Embryonic facial prominence (tissue), 1 donor: ENCODE results near the gene CDT1.
"Not testable (repeated sequence)": the region's sequence is repeated elsewhere in the genome, so short reads cannot be mapped to it uniquely, and the experiment has no call there.

Source experiments
- DNase-seq: peaks from one replicate; pipeline ENCODE4 v3.0.0-alpha.2; 2016; ENCODE audit errors: extremely low spot score

Gene CDT1

DNA sequence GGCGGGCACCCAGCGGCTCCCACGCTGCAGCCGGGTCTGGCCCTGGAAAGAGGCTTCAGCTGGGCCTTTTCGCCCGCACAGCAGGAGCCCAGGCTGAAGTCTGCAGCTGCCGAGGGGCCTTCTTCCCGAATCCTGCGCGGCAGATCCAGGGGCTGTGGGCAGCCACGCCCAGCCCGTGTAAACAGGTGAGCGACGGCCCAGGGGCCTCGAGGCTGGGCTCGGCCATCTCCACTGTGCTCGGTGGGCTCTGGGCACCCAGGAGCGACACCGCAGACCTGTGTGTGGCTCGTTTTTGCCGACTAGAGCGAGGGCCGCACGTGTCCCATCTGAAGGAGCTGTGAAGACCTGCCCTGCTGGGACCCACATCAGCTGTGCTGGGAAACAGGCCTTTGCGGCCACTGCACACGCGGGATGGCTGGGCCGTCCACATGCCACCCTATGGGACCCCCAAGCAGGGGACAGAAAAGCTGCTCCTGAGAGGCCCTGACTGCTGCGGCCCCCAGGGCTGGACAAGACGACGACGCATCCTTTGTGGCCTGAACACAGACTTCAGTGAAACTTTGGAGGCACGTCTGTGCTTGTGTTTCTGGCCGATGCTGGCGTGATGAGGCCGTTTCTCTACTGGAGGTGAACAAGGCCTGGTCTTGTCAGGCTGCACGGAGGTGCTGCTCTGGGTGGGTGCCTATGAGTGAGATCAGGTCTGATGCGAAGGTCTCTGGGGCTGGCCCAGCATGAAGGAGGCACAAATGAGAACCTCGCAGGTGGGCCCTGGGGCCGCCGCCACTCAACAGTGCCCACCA is 13.3 kb downstream of the CDT1 start:
- DNase-seq = no peak

DNA sequence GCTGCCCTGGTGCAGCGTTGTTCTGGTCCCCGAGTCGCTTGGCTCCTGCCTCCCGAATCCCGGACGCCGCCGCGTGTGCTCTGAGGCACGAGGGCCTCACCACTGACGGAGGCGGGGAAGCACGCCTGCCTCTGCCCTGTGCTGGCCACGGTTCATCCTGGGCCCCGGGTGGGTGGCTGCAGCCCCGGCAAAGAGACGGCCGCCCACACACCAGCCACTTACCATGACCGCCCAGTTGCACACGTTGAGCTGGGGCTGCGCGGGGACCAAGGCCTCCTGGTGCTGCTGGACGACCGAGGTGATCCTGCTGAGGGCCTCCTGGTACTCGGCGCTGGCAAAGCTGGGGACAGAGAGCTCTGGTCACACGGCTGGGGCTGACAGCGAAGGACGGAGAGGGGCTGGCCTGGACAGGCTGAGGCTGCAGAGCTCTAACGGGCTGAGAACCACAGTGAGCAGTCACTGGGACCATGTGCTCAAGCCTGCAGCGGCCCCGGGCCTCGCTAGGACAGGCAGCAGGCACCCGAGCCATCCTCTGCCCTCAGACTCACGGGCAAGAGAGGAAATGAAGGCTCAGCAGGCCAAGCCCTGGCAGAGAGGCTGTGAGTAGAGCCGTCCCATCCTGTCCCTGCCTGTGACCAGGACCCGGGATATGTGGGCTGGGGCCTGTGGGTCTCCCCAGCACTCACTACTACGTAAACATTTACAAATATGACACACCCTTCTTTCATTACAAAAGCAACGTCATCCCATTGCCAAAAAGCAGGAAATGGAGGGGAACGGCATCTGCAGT is 14.4 kb downstream of the CDT1 start:
- DNase-seq = no peak

DNA sequence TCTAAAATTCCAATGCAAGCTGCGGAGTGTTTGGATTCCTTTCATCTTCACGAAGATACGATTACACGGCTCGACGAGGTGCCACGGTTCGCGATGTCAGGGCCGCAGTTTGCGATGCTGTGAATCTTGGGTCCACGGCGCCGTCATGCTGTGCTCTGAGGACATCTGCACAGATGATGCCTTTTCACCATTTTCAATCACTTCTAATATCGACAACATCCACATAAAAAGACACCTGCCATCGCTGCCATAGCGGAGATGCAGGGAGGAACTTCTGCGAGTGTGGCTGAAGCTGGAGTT is 14.9 kb downstream of the CDT1 start:
- no peak for DNase-seq

DNA sequence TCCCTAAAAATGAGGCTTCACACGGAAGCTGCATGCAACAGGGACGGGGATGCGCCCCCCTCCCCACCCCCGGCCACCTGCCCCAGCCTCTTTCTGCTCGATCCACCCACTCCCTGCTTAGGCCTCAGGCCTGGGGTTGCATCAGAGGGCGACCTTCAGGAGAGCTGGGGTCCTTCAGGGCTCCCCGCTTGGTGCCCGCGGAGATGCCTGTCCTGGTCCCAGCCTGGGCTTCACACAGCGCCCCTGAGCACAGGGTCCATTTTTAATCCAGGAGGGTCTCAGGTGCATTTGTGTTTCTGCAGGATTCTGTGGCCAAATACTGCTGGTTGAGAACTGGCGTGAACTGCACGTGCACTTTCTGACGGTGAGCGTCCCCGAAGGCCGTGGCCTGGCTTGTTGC is 15.5 kb downstream of the CDT1 start:
- DNase-seq = no peak

DNA sequence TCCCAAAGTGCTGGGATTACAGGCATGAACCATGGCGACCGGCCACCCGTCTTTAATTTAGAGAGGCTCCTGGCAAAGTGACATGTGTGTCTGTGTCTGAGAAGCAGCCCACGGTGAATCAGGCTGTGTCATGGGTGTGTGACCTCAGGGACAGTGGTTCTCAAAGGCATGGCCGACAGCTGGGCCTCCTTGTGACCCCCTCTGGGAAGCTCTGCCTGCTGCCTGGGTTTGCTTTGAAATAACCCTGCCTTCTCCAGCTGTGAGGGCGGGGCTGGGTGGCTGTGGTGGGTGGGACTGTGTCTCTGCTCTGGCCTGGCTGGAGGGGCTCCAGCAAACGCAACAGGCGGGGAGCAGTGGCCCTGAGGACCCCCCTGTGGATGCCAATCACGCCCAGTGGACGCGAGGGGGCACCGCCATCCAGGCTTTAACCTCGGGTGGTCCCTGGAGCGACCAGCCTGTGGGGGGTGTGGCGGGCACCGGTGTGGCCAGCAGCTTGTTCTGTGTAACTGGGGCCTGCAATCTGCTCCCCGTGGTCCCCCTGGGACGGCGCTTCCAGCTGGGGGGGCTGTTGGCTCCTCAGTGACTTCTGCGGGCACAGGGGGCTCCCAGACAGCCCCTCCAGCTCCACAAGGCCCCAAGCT is 16.9 kb downstream of the CDT1 start:
- DNase-seq = no peak

DNA sequence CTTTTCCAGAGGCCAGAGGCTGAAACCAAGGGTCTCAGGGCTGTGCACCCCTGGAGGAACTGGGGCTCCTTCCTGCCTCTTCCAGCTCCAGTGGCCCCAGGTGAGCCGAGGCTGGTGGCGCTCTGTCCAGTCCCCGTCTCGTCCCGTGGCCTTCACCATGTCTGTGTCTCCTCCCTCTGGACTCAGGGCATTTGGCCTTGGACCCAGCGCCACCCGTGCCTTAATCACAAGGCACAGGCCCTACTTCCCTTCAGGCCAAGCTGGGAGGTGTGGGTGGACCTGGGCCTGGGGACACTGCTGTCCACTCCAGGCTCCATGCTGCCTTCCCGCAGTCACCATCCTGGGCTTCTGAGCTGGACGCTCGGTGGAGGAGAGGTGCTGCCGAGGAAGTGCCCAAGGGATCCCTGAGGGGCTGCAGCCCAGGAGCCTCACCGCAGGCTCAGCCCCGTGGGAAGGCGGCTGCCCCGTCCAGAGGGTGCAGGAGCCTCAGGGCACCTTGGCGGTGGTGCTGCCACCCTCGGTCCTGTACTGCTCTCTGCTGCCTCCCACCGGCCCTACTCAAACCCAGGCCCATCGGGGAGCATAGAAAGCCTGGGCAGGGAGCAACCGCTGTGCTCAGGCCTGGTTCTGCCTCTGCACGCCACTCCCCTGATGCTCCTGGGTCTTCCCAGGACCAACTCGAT is 17.7 kb downstream of the CDT1 start:
- DNase-seq = no peak

DNA sequence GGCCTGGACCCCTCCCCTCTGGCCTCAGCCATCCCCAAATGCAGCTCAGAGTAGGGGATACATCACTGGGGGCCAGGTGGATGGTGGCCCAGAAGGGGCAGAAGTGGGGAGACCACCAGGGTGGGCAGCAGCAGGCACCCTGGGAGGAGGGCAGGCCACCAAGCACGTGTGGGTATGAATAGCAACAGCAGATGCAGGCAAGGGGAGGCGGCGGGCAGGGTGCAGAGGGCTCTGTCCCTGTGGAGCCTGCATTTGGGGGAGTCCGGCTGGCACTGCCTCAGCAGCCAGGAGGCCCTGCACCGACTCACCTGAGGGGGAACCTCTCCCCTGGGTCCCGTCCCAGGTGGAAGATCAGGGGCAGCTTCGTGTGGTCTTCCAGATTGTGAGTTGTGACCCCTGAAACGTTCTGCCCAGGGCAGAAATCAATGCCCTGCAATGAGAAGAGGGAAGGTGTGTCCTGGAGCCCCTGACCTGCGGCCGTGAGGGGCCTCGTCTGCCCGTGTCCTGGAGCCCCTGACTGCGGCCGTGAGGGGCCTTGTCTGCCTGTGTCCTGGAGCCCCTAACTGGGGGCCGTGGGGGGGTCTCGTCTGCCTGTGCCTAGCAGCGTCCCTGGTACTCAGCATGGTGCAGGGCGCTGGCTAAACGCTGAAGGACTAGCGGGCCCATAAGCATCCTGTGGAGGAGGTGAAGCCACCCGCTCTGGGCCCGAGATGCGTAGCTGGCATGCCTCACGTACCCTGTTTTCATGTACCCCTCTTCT is 18.9 kb downstream of the CDT1 start:
- DNase-seq = no peak

DNA sequence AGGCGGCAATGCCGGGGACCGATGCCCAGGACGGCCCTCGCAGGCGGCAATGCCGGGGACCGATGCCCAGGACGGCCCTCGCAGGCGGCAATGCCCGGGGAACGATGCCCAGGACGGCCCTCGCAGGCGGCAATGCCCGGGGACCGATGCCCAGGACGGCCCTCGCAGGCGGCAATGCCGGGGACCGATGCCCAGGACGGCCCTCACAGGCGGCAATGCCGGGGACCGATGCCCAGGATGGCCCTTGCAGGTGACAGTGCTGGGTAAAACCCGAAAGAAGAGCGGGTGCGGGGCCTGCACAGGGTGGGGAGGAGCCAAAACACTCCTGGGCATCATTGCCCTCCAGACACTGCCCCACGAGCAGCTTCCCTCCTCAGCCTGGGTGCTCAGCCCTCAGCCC is 20.1 kb downstream of the CDT1 start:
- not testable (repeated sequence) for DNase-seq

DNA sequence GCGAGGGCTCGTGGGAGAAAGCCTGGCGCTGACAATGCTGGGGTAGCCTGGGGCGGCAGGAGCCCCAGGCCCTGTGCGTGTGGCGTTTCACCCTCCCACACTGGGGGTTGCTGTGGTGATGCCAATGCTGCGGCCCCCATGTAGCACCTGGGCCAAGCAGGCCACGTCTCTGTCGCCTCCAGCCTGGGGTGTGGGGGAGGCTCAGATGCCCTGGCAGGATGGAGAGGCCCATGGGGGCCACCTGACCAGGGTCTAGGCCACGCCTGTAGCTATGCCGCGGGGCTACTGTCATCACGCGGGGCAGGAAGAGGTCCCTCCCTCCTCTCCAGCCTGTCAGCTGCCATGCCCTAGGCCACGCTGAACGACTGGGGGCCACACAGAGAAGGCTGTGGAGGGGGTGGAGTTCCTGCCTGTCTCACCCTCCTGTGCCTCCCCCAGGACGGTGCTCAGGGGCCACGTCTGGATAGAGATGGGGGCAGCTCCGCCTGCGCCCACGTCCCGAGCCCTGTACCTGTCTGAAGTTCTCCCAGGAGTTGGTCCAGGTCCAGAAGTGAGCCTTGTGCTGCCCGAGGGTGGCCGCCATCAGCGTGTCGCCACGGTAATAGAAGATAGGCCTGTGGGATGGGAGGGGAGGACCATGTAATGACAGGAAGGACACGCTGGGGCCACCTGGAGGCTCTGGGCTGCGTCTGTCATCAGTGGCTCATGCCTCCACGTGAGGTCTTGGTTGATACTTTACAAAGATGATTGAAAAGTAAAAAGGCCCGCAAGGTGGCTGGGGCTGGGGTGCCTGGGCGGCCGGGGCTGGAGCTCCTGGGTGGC is 20.9 kb downstream of the CDT1 start:
- DNase-seq = no peak

DNA sequence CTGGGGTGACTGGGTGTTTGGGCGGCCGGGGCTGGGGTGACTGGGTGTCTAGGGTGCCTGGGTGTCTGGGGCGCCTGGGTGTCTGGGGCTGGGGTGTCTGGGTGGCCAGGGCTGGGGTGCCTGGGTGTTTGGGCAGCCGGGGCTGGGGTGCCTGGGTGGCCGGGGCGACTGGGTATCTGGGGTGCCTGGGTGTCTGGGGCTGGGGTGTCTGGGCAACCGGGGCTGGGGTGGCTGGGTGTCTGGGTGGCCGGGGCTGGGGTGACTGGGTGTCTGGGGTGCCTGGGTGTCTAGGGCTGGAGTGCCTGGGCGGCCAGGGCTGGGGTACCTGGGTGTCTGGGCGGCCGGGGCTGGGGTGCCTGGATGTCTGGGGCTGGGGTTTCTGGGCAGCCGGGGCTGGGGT is 21.6 kb downstream of the CDT1 start:
- DNase-seq = no peak

DNA sequence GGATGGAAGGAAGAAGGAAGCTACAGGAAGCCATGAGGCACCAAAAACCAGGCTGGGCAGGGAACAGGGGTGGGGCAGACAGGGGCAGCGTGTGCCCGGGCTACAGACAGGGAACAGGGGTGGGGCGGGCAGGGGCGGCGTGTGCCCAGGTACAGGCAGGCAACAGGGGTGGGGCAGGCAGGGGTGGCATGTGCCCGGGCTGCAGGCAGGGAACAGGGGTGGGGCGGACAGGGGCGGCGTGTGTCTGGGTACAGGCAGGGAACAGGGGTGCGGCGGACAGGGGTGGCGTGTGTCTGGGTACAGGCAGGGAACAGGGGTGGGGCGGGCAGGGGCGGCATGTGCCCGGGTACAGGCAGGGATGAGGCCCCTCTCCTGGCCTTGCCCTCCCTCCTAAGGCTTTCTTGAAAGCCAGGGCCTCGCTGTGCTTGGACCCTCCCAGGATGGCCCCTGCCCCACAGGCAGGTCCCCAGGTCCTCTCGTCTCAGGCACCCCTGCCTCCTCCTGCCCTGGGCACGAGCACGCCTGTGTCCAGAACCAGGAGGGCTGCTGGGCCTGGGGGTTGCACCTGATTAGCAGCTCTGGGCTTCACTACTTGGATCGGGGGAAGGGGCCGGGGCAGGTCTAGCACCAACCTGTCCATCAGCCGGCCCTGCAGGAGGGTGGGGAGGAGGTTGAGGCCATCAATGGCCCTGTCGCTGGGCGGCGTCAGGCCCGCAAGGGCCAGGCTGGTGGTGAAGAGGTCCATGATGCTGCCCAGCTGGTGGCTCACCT is 22.7 kb downstream of the CDT1 start:
- no peak for DNase-seq

DNA sequence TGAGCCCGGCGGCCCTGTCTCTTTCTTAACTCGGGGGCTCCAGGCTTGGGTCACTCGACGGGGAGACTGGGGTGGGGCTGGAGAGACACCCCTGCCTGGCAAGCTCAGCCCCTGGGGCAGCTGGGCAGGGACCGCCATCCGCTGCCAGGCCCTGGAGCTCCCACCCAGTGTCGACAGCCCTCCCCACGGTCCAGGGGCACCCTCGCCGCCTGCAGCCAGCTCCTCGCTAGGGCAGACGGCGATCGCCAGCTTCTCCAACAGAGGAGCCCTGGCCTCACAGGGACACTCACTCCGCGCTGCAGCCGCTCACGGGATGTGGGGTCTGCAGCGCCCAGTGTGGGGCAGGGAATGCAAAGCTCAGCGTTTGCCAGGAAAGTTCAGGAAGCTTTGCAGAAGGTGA is 24.1 kb downstream of the CDT1 start:
- no peak for DNase-seq

DNA sequence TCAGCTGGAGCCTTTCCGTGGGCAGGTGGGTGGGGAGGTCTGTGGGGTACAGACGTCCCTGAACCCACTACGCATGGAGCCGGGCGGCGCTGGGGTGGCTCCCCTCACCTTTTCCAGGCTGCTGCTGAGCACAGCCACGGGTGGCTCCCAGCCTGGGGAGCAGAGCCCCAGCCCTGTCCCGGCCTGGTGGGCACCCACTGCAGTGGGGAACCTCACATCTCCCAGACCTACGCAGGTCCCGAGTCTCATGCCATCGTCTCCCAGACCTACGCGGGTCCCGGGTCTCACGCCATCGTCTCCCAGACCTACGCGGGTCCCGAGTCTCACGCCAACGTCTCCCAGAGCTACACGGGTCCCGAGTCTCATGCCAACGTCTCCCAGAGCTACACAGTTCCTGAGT is 25.1 kb downstream of the CDT1 start:
- DNase-seq = no peak

DNA sequence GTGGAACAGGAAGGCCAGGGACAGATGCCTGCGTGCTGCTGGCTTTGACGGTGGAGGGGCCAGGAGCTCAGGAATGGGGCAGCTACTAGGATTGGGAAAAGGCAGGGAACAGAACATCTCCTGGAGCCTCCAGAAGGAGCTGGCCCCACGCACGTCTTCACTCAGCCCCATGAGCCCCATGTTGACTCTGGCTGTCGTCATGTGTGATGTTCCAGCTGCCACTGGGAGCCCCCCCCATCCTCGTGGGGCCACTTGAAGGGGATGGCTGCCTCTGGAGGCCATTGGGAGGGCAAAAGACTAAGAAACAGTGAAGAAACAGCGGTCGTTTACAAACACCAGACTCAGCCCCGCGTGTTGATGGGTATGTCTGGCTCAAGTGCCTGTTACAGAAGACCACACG is 26.7 kb downstream of the CDT1 start:
- no peak for DNase-seq

DNA sequence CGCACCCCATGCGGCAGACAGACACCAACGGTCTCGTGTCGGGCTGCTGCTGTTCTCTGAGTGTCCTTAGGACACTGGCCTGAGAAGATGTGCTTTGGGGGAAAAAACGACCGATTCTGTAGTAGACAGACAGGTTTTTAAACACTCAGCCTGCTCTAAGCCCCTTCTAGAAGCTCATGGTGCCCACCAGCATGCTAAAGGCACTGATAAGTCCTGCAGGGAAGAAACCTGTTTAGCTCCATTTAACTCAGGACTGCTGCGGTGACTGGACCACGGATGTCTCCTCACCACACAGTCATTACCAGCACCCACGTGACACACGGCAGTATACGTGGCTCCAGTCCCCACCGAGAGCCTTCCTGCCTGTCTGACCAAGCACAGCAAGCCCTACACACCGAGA is 27.2 kb downstream of the CDT1 start:
- no peak for DNase-seq

DNA sequence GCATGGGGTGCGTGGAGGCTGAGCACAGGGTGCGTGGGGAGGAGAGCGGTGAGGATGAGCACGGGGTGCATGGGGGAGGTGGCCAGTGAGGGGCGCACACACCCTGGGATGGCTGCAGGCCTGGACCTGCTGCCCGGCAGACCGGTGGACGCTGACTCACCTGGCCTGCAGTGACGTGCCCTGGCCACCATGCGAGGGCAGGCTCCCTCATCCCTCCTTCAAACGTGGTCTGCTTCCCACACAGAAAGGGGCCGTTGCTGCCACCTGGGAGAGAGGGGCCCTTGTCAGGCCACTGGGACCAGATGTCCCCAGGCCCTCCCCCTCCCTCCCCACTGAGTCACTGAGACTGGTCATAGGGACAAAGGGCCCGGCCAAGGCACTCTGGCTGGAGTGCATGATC is 28.2 kb downstream of the CDT1 start:
- no peak for DNase-seq

DNA sequence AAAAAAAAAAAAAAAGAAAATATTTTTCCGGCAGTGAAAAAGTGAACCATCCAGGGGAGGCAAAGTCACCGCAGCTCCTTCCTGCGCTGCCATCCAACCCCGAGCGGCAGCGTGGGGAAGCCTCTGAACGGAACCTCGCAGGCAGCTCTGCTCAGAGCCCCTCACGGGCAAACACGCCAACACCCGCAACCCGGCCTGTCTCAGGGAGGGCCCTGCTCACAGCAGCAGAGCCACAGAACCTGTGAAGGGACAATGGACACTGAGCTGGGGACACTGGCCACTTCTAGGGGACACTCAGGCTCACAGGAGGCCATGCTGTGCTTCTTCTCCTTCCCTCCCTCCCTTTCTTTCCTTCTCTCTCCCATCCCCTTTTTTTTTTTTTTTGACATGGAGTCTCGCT is 29.5 kb downstream of the CDT1 start:
- no peak for DNase-seq

DNA sequence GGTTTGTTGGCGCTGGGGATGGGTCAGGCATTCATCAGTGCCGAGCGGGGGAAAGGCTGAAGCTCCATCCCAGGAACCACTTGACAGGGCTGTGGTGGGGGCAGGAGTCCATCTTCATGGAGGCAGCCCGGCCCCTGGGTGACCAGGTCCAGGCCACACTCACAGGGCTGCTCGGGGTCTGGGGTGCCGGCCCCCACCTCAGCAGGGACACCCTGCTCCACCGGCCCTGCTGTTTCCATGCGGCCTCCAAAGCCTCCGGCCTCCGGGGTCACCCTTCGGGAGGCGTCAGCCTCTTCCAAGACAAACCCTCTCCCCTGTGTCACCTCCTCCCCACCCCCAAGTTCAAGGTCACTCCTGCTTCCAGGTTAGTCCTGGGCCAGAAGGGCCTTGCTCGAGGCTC is 31.1 kb downstream of the CDT1 start:
- DNase-seq = no peak

DNA sequence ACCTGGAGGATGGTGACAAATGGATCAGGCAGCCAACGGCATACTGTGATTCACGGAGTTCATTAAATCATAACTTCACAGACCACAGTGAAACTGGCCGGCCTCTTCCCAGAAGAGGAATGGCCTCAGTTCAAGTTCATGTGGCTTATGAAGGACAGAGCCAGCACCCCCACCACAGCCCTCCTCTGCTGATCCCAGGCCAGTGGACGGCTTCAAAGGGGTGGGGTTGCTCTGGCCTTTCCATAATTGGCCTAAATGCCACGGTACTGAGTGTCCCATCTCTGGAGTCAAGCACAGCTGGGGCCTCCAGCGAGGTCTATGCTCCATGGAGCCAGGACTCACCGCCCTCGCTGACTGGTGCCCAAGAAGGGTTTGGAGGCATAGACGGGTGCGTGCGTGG is 31.8 kb downstream of the CDT1 start:
- no peak for DNase-seq

DNA sequence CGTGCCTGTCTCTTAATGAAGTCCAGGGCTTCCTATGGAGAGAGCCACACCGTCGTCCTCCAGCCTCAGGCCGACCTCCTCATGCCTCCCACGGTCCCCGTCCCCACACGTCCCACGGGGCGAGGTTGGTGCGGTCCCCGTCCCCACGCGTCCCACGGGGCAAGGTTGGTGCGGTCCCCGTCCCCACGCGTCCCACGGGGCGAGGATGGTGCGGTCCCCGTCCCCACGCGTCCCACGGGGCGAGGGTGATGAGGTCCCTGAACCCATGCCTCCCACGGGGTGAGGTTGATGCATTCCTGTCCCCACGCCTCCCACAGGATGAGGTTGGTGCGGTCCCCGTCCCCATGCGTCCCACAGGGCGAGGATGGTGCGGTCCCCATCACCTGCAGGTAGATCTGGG is 32.2 kb downstream of the CDT1 start:
- DNase-seq = no peak
